ENCODE results near the gene TMCO6.

- TF ChIP-seq CTCF (IDR thresholded peaks at IDR 0.05), result no peak
- no peak for TF ChIP-seq POLR2A (IDR thresholded peaks at IDR 0.05)
Measured at GRCh38 chr5:140678993-140679392, 39.7 kb downstream of the TMCO6 start.
